Calu3 (cell line): ENCODE data around the gene MYADML2. TPM values are rescaled to one million over a fixed set of nuclear protein-coding genes. Genes with fewer than 3 reads are reported as not detected.

ENCODE experiments used
- BruUV-seq: library from RNA; stranded (reverse); fragments of 400-500 nt; replicated peaks from 2 replicates; lab custom pipeline; 2021; lab: Mats Ljungman, UMichigan
- CTCF ChIA-PET: fragments of 300-600 bp; sonication (Branson Sonifier 250); formaldehyde crosslinking; loops from one replicate; lab custom pipeline; 2022; ENCODE audit warnings: antibody characterized with exemption; lab: Charles Lee
- DNase-seq: peaks from one replicate; pipeline ENCODE4 v3.0.0; 2022
- H3K27ac Mint-ChIP-seq: one replicate; pipeline ENCODE4 v1.8.0; 2022; ENCODE audit warnings: mixed read lengths; ENCODE audit not compliant: unreplicated experiment
- H3K27me3 Mint-ChIP-seq: one replicate; pipeline ENCODE4 v1.8.0; 2022; ENCODE audit warnings: mixed read lengths; ENCODE audit not compliant: unreplicated experiment
- H3K36me3 Mint-ChIP-seq: one replicate; pipeline ENCODE4 v1.8.0; 2022; ENCODE audit warnings: mild to moderate bottlenecking, moderate library complexity, mixed read lengths; ENCODE audit not compliant: insufficient read depth, unreplicated experiment
- H3K4me1 Mint-ChIP-seq: one replicate; pipeline ENCODE4 v1.8.0; 2022; ENCODE audit warnings: mild to moderate bottlenecking, low read depth, mixed read lengths; ENCODE audit not compliant: unreplicated experiment
- H3K4me3 Mint-ChIP-seq: one replicate; pipeline ENCODE4 v1.8.0; 2022; ENCODE audit warnings: mild to moderate bottlenecking, low read depth, moderate library complexity, mixed read lengths; ENCODE audit not compliant: unreplicated experiment
- H3K9me3 Mint-ChIP-seq: one replicate; pipeline ENCODE4 v1.8.0; 2022; ENCODE audit warnings: low read depth, mixed read lengths; ENCODE audit not compliant: unreplicated experiment
- CTCF ChIP-seq: fragments of 200-600 bp; IDR thresholded peaks from one replicate; pipeline ENCODE4 v1.8.0; 2022; ENCODE audit warnings: antibody characterized with exemption; ENCODE audit not compliant: unreplicated experiment
- intact Hi-C: fragments of 100-400 bp; cut with micrococcal nuclease; formaldehyde crosslinking; loops from one replicate; pipeline ENCODE4 v1.10.0; 2022; ENCODE audit not compliant: unreplicated experiment
- total RNA-seq: library from RNA; stranded (reverse); gene quantifications from 2 replicates; pipeline ENCODE4 v1.2.3, GENCODE V29; 2022

MYADML2 gene
- total RNA-seq, 1 experiment from 2014 or later = not detected

DNA sequence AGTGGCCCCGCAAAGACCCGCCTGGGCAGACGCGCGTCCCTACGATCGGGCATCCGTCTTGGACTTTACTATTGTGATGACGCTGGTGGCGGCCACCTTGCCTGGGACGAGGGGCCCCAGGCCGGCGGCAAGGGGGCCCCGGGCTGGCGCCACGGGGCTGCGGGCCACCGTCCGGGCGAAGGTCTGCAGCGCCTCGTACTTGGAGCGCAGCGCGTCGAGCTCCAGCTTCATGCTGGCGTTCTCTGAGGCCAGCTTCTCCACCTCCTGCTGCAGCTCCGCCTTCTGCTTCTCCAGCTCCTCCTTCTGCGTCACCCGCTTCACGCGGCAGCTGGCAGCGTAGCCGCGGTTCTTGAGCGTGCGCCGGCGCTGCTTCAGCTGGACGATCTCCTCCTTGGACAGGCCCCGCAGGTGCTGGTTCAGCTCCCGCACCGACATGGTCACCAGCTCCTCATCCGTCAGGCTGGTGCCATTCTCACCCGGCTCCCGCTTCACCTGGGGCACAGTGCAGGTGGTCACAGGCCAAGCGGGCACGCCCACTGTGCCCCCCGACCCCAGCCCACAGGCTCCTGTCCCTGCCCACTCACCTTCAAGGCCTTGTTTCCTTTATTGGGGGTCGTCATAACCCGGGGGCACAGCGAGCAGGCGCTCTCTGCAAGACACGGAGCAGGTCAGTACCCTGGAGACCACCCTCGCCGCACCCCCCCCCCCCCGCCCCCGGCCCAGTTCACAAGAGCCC, 24.3 kb downstream of the MYADML2 start:
- CTCF ChIA-PET = no interaction called here
- H3K36me3 Mint-ChIP-seq = peaks cover 67% of the 10 kb centered on the region
- no peak for DNase-seq
- peaks cover 45% of the 10 kb centered on the region for H3K4me1 Mint-ChIP-seq
- intact Hi-C loops = no loop called here
- H3K27me3 Mint-ChIP-seq = no peaks in the 10 kb centered on the region
- H3K4me3 Mint-ChIP-seq = peak overlapping the region; percentile 66
- H3K9me3 Mint-ChIP-seq = no peaks in the 10 kb centered on the region
- no TSS peak for BruUV-seq
- peak overlapping the region; percentile 65 for H3K27ac Mint-ChIP-seq
- TF ChIP-seq CTCF = no peak

GRCh38 chr17:81921996-81922565, 25.0 kb downstream of the MYADML2 start:
- no peak overlapping the region for H3K27ac Mint-ChIP-seq

DNA sequence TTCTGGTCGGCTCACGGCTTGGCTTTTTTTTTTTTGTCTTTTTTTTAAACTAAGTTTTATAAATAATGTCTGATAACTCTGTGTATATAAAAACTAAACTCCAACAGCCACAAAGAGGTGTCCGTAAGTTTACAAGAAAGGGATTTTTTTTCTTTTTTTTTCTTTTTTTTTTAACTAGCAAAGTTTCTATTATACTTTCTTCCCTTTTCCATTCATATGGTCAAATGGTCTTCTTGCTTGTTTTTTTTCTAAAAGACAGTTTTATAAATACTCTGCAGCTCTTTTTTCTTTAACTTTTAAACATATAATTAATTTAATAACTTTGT, 25.5 kb downstream of the MYADML2 start:
- no peak for DNase-seq
- Mint-ChIP-seq H3K4me1 (peaks cover 53% of the 10 kb centered on the region), H3K27me3 (no peaks in the 10 kb centered on the region), H3K36me3 (peaks cover 69% of the 10 kb centered on the region), H3K4me3 (no peak overlapping the region), H3K27ac (no peak overlapping the region), H3K9me3 (no peaks in the 10 kb centered on the region)
- TF ChIP-seq CTCF = no peak
- intact Hi-C loops = no loop called here
- BruUV-seq = no TSS peak
- CTCF ChIA-PET = no interaction called here

More at GRCh38 chr17:81921996-81922565, 25.0 kb downstream of the MYADML2 start:
- H3K4me1 Mint-ChIP-seq = peaks cover 49% of the 10 kb centered on the region
- no TSS peak for BruUV-seq
- no peaks in the 10 kb centered on the region for H3K9me3 Mint-ChIP-seq
- intact Hi-C loops = no loop called here
- DNase-seq = no peak
- TF ChIP-seq CTCF = no peak
- peaks cover 68% of the 10 kb centered on the region for H3K36me3 Mint-ChIP-seq
- CTCF ChIA-PET = no interaction called here
- H3K4me3 Mint-ChIP-seq = no peak overlapping the region
- no peaks in the 10 kb centered on the region for H3K27me3 Mint-ChIP-seq

DNA sequence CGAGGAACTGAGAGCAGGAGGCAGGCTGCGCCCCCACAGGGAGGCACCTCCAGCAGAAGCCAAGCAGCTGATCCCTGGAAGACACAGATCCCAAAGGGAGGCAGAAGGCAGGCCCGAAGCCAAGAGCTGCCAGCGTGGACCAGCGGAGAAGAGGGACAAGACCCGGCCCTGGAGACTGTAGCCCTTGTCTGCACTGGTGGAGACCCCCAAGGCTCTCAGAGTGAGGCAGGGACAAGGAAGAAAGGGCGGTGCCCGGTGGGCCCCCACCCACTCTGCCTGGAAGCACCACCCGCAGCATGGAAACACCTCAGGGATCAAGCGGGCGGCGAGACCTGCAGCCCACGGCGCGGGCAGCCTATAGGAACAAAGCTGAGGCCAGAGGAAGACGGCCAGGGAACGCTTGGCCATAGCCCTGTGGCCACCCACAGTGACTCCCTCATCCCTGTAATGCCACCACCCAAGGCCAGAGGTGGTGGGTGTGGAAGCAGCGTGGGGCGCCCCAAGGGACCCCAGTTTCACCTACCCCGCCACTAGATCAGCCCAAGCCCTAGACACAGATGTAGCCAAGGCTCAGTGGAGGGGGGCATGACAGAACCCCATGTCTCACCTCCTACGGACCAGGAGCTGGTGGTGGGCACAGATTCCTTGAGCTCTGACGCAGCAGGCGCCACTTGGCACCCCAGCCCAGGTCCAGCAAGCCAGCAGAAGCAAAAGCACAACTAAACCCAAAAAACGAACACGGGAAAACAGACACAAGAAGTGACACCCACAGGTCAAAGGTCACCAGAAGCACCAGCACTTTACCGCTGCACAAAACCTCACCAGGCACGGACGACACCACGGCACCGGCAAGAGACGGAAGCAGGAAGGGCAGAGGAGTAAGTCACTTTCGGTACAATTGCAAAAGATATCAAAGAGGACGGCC, 26.2 kb downstream of the MYADML2 start:
- TF ChIP-seq CTCF = no peak
- H3K4me1 Mint-ChIP-seq = peaks cover 53% of the 10 kb centered on the region
- H3K27ac Mint-ChIP-seq = no peak overlapping the region
- no peaks in the 10 kb centered on the region for H3K27me3 Mint-ChIP-seq
- no peaks in the 10 kb centered on the region for H3K9me3 Mint-ChIP-seq
- CTCF ChIA-PET = no interaction called here
- no peak for DNase-seq
- H3K4me3 Mint-ChIP-seq = no peak overlapping the region
- peaks cover 69% of the 10 kb centered on the region for H3K36me3 Mint-ChIP-seq
- BruUV-seq = no TSS peak
- intact Hi-C loops = no loop called here
